HEK293 (cell line): ENCODE measurements around the gene OR6K6.

Source experiments
- CTCF ChIA-PET: fragments of 350-600 bp; formaldehyde crosslinking; extraction: SDS; loops from one replicate; lab custom pipeline; 2021; ENCODE audit warnings: antibody characterized with exemption; lab: Yijun Ruan, JAX
- POLR2A ChIA-PET: fragments of 300-600 bp; formaldehyde crosslinking; extraction: SDS; loops from one replicate; lab custom pipeline; 2020; ENCODE audit warnings: antibody characterized with exemption, inconsistent platforms; lab: Yijun Ruan, JAX
- H3K27ac ChIP-seq: fragments of 200-500 bp; sonication (Bioruptor generic); 2 replicates; pipeline ENCODE4 v1.5.1; 2014; ENCODE audit warnings: low read depth, low read length, control low read depth, inconsistent platforms; ENCODE audit errors: extremely low read depth
- H3K36me3 ChIP-seq, 2 experiments: fragments of 200-500 bp in 1 of 2; sonication (Bioruptor generic) in 1 of 2; 1 replicate in 1 of 2; 2 replicates in 1 of 2; pipeline ENCODE4 v1.5.1; 2014 to 2017; ENCODE audit warnings: inconsistent platforms in 2 of 2, low read length in 2 of 2; ENCODE audit not compliant: control insufficient read depth in 2 of 2, insufficient read depth in 1 of 2
- H3K4me1 ChIP-seq: fragments of 200-500 bp; sonication (Bioruptor generic); 2 replicates; pipeline ENCODE4 v1.5.1; 2014; ENCODE audit warnings: mild to moderate bottlenecking, low read length, inconsistent platforms; ENCODE audit not compliant: control insufficient read depth, insufficient read depth
- H3K4me3 ChIP-seq: 2 replicates; pipeline ENCODE4 v1.5.1; 2011; ENCODE audit warnings: low read depth, mild to moderate bottlenecking, control low read depth, low read length, moderate library complexity
- H3K9me3 ChIP-seq: fragments of 200-500 bp; sonication (Bioruptor generic); 2 replicates; pipeline ENCODE4 v1.5.1; 2014; ENCODE audit warnings: low read depth, low read length, inconsistent platforms; ENCODE audit not compliant: control insufficient read depth, insufficient read depth
- GLIS1 ChIP-seq: fragments of 450-650 bp; formaldehyde crosslinking; IDR thresholded peaks from 2 replicates; pipeline ENCODE4 v1.5.1; 2016; ENCODE audit warnings: missing biosample characterization, missing genetic modification characterization
- ZNF2 ChIP-seq: fragments of 450-650 bp; formaldehyde crosslinking; IDR thresholded peaks from 2 replicates; pipeline ENCODE4 v1.5.1; 2016; ENCODE audit warnings: missing biosample characterization, missing genetic modification characterization
- ZNF707 ChIP-seq: fragments of 450-650 bp; formaldehyde crosslinking; IDR thresholded peaks from 2 replicates; pipeline ENCODE4 v1.5.1; 2016; ENCODE audit warnings: missing biosample characterization, missing genetic modification characterization
- ZNF776 ChIP-seq: fragments of 450-650 bp; formaldehyde crosslinking; IDR thresholded peaks from 2 replicates; pipeline ENCODE4 v1.5.0; 2017; ENCODE audit warnings: missing biosample characterization, missing genetic modification characterization, borderline replicate concordance
- ZXDB ChIP-seq: fragments of 450-650 bp; formaldehyde crosslinking; IDR thresholded peaks from 2 replicates; pipeline ENCODE4 v1.5.1; 2016; ENCODE audit warnings: missing biosample characterization, missing genetic modification characterization
- TF ChIP-seq, protein P1 (sequence below): fragments of 450-650 bp; formaldehyde crosslinking; IDR thresholded peaks from 2 replicates; pipeline ENCODE4 v1.5.1; 2016; ENCODE audit warnings: missing biosample characterization, missing genetic modification characterization
- TF ChIP-seq, protein P2 (sequence below): fragments of 450-650 bp; formaldehyde crosslinking; IDR thresholded peaks from 2 replicates; pipeline ENCODE4 v1.5.1; 2016; ENCODE audit warnings: missing biosample characterization, missing genetic modification characterization

The OR6K6 gene

DNA sequence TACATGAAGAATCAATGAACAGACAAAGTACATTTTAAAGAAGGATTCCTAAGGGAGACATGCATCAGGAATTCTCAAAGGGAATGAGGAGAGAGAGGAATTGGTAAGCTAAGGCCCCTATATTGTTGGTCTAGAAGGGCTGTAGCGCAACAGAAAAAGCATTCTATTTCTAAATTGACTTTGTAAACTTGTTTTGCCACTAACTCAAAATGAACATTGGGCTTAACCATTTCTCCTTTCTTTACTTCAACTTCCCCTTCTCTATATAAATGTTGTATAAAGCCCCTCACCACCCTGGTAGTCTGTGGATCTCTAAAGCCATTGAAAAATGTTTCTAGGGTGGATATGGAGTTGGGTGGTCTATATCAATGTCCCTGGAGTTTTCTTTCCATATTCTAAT lies 46.9 kb downstream of the OR6K6 start:
- Histone ChIP-seq H3K27ac (no peak overlapping the region), H3K4me1 (no peaks in the 10 kb centered on the region), H3K9me3 (no peaks in the 10 kb centered on the region), H3K4me3 (no peak overlapping the region), H3K36me3 (no peaks in the 10 kb centered on the region)
- TF ChIP-seq, protein P1, sequence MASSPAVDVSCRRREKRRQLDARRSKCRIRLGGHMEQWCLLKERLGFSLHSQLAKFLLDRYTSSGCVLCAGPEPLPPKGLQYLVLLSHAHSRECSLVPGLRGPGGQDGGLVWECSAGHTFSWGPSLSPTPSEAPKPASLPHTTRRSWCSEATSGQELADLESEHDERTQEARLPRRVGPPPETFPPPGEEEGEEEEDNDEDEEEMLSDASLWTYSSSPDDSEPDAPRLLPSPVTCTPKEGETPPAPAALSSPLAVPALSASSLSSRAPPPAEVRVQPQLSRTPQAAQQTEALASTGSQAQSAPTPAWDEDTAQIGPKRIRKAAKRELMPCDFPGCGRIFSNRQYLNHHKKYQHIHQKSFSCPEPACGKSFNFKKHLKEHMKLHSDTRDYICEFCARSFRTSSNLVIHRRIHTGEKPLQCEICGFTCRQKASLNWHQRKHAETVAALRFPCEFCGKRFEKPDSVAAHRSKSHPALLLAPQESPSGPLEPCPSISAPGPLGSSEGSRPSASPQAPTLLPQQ (tag by site-specific recombination), result no peak
- TF ChIP-seq ZNF2 (tag by site-specific recombination) (no peak), ZXDB (tag by site-specific recombination) (no peak)
- TF ChIP-seq, protein P2, sequence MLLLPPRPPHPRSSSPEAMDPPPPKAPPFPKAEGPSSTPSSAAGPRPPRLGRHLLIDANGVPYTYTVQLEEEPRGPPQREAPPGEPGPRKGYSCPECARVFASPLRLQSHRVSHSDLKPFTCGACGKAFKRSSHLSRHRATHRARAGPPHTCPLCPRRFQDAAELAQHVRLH (tag by site-specific recombination), result no peak
- POLR2A ChIA-PET, result no interaction called here
- CTCF ChIA-PET, result no interaction called here

DNA sequence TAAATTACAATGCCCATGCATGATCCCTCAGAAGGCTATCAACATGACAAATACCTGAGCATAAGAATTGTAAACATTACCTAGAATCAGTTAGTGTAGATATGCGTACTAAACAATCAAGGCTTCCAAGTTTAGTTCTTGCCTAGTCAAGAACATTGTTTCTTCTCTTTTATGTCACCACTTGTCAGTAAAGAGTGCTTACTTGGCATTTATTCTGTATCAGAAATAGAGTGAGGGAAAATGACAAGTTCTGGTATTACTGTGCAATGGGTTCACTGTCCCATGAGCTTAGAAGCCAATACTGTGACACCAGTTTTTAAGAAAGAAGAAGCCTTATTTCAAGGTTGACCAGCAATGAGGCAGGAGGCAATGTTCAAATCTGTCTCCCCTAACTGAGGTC lies 49.2 kb downstream of the OR6K6 start:
- H3K27ac ChIP-seq, result no peak overlapping the region
- H3K9me3 ChIP-seq, result no peaks in the 10 kb centered on the region
- TF ChIP-seq GLIS1 (tag by site-specific recombination) (no peak), ZNF776 (tag by site-specific recombination) (no peak), ZNF707 (no peak)
- no peaks in the 10 kb centered on the region for H3K4me1 ChIP-seq
- POLR2A ChIA-PET, result no interaction called here
- no peaks in the 10 kb centered on the region for H3K36me3 ChIP-seq
- CTCF ChIA-PET, result no interaction called here
- H3K4me3 ChIP-seq, result no peak overlapping the region
